Measurements from ENCODE around the gene SIL1. TPM values are rescaled to one million over a fixed set of nuclear protein-coding genes. Genes with fewer than 3 reads are reported as not detected.

Gene SIL1
- total and polyA plus RNA-seq, 10 donors = 23.4 to 42.3 (median 32.6) TPM

DNA sequence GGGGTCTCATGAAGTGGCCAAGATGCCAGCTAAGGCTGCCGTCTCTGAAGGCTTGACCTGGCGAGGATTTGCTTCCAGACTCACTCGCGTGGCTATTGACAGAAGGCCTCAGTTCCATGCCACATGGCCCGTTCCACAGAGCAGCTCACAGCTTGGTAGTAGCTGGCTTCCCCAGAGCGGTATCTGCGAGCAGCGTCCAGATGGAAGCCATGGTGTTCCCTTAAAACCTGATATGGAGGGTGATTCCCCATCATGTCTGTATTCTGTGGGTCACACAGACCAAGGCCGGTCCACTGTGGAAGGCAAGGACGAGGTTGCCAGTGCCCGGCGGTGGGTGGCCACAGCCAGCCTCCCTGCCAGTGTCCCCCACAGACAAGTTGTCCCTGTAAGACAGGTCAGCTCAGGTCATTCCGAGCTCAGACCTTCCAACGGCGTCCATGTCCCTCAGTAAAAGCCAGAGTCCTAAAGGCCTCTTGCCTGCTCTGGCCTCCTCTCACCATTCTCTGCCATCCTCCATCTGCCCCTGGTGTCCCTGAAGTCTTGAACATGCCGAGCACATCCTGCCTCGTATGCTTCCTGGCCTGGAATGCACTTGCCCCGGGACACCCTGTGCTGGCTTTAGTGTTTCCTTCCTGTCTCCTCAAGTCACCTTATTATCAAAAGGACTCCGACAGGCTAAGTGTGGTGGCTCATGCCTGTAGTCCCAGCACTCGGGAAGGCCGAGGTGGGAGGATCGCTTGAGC, 261.8 kb downstream of the SIL1 start:
- DNase-seq = peak; percentile 74
- Histone ChIP-seq H3K27me3 (replicated peaks in 1 of 7) (no peaks in the 10 kb centered on the region), H3K9me3 (no peaks in the 10 kb centered on the region), H3K4me3 (no peak overlapping the region), H3K27ac (peak overlapping the region in 6 of 8 donors; percentile 14 to 71 (median 68)), H3K4me1 (peaks cover 0 to 23% (median 4%) of the 10 kb centered on the region in 6 donors), H3K36me3 (peaks cover 0 to 55% (median 37%) of the 10 kb centered on the region in 6 donors)
- 74 to 82% (median 78%) methylated on average over 18 to 22 of the region's 22 CpGs for WGBS, 5 donors
- intact Hi-C loops (cut with DNase I; ENCODE audit: low total_unique reads) = no loop called here
- TF ChIP-seq POLR2A (IDR thresholded peaks at IDR 0.05) = no peak
- TF ChIP-seq POLR2AphosphoS5 (IDR thresholded peaks at IDR 0.05) = peak; percentile 74 to 84 (median 81)

DNA sequence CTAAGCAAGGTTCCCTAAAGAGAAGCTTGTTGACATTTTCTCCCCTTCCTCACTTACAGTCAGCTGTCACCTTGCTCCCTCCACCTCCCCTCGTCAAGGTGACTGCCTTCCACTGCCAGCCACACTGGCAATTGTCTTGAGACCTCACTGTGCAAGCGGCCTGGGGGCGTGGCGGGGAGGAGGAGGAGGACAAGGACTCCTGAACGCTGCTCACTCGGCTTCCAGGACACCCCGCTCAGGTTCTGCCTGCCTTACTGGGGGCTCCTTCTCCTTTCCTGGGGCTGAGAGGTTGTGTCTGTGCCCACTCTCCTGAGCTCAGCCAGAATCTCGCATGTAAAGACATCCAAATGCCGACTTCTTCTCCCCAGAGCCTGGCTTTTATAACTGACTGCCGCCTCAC, 262.7 kb downstream of the SIL1 start:
- Histone ChIP-seq H3K36me3 (peaks cover 7 to 61% (median 46%) of the 10 kb centered on the region in 6 donors), H3K9me3 (no peaks in the 10 kb centered on the region), H3K4me1 (peaks cover 0 to 23% (median 4%) of the 10 kb centered on the region in 6 donors), H3K27me3 (replicated peaks in 1 of 7) (no peaks in the 10 kb centered on the region), H3K27ac (peak overlapping the region in 4 of 8 donors; percentile 66 to 71 (median 70)), H3K4me3 (no peak overlapping the region)
- intact Hi-C loops (cut with DNase I; ENCODE audit: low total_unique reads) = no loop called here
- TF ChIP-seq, protein P1, sequence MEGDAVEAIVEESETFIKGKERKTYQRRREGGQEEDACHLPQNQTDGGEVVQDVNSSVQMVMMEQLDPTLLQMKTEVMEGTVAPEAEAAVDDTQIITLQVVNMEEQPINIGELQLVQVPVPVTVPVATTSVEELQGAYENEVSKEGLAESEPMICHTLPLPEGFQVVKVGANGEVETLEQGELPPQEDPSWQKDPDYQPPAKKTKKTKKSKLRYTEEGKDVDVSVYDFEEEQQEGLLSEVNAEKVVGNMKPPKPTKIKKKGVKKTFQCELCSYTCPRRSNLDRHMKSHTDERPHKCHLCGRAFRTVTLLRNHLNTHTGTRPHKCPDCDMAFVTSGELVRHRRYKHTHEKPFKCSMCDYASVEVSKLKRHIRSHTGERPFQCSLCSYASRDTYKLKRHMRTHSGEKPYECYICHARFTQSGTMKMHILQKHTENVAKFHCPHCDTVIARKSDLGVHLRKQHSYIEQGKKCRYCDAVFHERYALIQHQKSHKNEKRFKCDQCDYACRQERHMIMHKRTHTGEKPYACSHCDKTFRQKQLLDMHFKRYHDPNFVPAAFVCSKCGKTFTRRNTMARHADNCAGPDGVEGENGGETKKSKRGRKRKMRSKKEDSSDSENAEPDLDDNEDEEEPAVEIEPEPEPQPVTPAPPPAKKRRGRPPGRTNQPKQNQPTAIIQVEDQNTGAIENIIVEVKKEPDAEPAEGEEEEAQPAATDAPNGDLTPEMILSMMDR (IDR thresholded peaks at IDR 0.05 in 8 of 11, conservative IDR thresholded peaks at IDR 0.05 in 3 of 11) = no peak
- TF ChIP-seq POLR2A (IDR thresholded peaks at IDR 0.05) (no peak), POLR2AphosphoS5 (IDR thresholded peaks at IDR 0.05) (peak in 1 of 3 donors; percentile 27)
- 91 to 94% (median 92%) methylated on average over 10 of the region's 10 CpGs for WGBS, 5 donors
- DNase-seq = no peak

DNA sequence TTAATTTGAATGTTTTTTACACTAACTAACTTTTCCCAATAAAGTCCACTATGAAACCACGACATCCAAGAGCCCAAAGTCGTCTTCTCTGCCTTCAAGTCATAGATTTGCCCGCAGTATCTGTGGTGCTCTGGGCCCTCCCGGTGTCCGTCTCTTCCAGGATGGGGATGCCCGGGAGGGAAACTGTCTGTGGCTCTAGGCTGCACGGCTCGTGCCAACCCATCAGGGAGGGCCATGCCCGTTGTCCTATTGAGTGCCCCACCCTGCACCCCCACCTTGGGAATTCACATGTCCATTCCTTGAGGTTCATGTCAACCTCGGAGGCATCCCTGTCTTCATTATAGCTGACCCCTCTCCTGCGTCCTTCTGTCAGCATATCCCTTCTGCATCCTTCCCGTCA, 263.2 kb downstream of the SIL1 start:
- H3K9me3 ChIP-seq = no peaks in the 10 kb centered on the region
- H3K36me3 ChIP-seq = peaks cover 7 to 66% (median 49%) of the 10 kb centered on the region in 6 donors
- WGBS, 5 donors = 89 to 93% (median 93%) methylated on average over 12 of the region's 12 CpGs
- H3K27me3 ChIP-seq (replicated peaks in 1 of 7) = no peaks in the 10 kb centered on the region
- intact Hi-C loops (cut with DNase I; ENCODE audit: low total_unique reads) = no loop called here
- peaks cover 0 to 23% (median 4%) of the 10 kb centered on the region in 6 donors for H3K4me1 ChIP-seq
- no peak overlapping the region for H3K27ac ChIP-seq
- no peak for DNase-seq
- no peak overlapping the region for H3K4me3 ChIP-seq
- no peak for TF ChIP-seq POLR2A (IDR thresholded peaks at IDR 0.05)
- peak in 1 of 3 donors; percentile 11 for TF ChIP-seq POLR2AphosphoS5 (IDR thresholded peaks at IDR 0.05)

DNA sequence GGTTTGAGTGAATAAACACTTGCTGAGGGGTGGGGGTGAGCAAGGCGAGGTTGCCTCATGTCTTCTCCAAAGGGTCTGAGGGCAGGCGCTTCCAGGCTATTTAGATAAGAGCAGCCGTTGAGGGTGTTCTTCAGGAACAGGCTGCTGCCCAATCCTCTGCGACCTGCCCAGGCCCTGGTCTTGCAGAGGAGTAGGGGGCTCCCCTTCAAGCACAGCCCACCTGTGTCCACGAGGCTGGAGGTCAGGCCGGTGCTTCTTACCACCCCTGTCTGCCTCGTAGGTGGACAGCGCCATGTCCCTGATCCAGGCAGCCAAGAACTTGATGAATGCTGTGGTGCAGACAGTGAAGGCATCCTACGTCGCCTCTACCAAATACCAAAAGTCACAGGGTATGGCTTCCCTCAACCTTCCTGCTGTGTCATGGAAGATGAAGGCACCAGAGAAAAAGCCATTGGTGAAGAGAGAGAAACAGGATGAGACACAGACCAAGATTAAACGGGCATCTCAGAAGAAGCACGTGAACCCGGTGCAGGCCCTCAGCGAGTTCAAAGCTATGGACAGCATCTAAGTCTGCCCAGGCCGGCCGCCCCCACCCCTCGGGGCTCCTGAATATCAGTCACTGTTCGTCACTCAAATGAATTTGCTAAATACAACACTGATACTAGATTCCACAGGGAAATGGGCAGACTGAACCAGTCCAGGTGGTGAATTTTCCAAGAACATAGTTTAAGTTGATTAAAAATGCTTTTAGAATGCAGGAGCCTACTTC, 264.5 kb downstream of the SIL1 start:
- Histone ChIP-seq H3K27ac (no peak overlapping the region), H3K9me3 (no peaks in the 10 kb centered on the region), H3K4me1 (peaks cover 0 to 23% (median 4%) of the 10 kb centered on the region in 6 donors), H3K27me3 (replicated peaks in 1 of 7) (no peaks in the 10 kb centered on the region), H3K4me3 (no peak overlapping the region), H3K36me3 (peaks cover 7 to 79% (median 61%) of the 10 kb centered on the region in 6 donors)
- TF ChIP-seq POLR2A (IDR thresholded peaks at IDR 0.05) (no peak), POLR2AphosphoS5 (IDR thresholded peaks at IDR 0.05) (peak in 2 of 3 donors; percentile 21 to 42)
- TF ChIP-seq, protein P1 (IDR thresholded peaks at IDR 0.05 in 8 of 11, conservative IDR thresholded peaks at IDR 0.05 in 3 of 11) = no peak
- intact Hi-C loops (cut with DNase I; ENCODE audit: low total_unique reads) = no loop called here
- no peak for DNase-seq
- 92 to 95% (median 93%) methylated on average over 18 of the region's 18 CpGs for WGBS, 5 donors

All from spleen (tissue), 11 donors.